ENCODE measurements around the gene NXNL2. TPM values are rescaled to one million over a fixed set of nuclear protein-coding genes. Genes with fewer than 3 reads are reported as not detected.

NXNL2 gene
- total RNA-seq, 1 experiment from 2014 or later = 2.2 TPM

- ChIA-PET POLR2A (no interaction called here), CTCF (interaction anchor here (1.3 kb wide), 1 partner anchor 10 kb away, joined by 4 read pairs; no protein-coding TSS in a partner anchor)
- Mint-ChIP-seq H3K27me3 (ENCODE audit: low read depth) (peaks cover 7% of the 10 kb centered on the region; the same call in 1 of the 2 replicates), H3K9me3 (no peaks in the 10 kb centered on the region), H3K4me1 (peaks cover 7% of the 10 kb centered on the region), H3K36me3 (no peaks in the 10 kb centered on the region), H3K27ac (no peak overlapping the region), H3K4me3 (no peak overlapping the region)
- DNase-seq (ENCODE audit: low spot score) (no peak), ATAC-seq (no peak)
- TF ChIP-seq, protein P1, sequence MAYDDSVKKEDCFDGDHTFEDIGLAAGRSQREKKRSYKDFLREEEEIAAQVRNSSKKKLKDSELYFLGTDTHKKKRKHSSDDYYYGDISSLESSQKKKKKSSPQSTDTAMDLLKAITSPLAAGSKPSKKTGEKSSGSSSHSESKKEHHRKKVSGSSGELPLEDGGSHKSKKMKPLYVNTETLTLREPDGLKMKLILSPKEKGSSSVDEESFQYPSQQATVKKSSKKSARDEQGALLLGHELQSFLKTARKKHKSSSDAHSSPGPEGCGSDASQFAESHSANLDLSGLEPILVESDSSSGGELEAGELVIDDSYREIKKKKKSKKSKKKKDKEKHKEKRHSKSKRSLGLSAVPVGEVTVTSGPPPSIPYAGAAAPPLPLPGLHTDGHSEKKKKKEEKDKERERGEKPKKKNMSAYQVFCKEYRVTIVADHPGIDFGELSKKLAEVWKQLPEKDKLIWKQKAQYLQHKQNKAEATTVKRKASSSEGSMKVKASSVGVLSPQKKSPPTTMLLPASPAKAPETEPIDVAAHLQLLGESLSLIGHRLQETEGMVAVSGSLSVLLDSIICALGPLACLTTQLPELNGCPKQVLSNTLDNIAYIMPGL (CRISPR knock-in tag; IDR thresholded peaks at IDR 0.05) = no peak
- TF ChIP-seq PRDM15 (CRISPR knock-in tag; IDR thresholded peaks at IDR 0.05) (no peak), CBFB (CRISPR knock-in tag; IDR thresholded peaks at IDR 0.05; ENCODE audit: low read depth) (no peak), CREB1 (CRISPR knock-in tag; IDR thresholded peaks at IDR 0.05) (no peak), ESRRA (CRISPR knock-in tag; IDR thresholded peaks at IDR 0.05; ENCODE audit: borderline replicate concordance) (no peak), ZNF396 (CRISPR knock-in tag; IDR thresholded peaks at IDR 0.05; ENCODE audit: borderline replicate concordance) (no peak), ARID4B (CRISPR knock-in tag; IDR thresholded peaks at IDR 0.05; ENCODE audit: borderline replicate concordance) (no peak), FOXJ3 (CRISPR knock-in tag; IDR thresholded peaks at IDR 0.05; ENCODE audit: borderline replicate concordance) (no peak), ATF3 (CRISPR knock-in tag; conservative IDR thresholded peaks at IDR 0.05) (no peak), ZNF416 (CRISPR knock-in tag; IDR thresholded peaks at IDR 0.05) (no peak), E2F5 (CRISPR knock-in tag; IDR thresholded peaks at IDR 0.05) (no peak), ATF1 (CRISPR knock-in tag; IDR thresholded peaks at IDR 0.05) (no peak), FOXP1 (CRISPR knock-in tag; IDR thresholded peaks at IDR 0.05; ENCODE audit: borderline replicate concordance) (no peak)
- TF ChIP-seq, protein P2, sequence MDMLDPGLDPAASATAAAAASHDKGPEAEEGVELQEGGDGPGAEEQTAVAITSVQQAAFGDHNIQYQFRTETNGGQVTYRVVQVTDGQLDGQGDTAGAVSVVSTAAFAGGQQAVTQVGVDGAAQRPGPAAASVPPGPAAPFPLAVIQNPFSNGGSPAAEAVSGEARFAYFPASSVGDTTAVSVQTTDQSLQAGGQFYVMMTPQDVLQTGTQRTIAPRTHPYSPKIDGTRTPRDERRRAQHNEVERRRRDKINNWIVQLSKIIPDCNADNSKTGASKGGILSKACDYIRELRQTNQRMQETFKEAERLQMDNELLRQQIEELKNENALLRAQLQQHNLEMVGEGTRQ (CRISPR knock-in tag; IDR thresholded peaks at IDR 0.05) = no peak
- TF ChIP-seq, protein P3, sequence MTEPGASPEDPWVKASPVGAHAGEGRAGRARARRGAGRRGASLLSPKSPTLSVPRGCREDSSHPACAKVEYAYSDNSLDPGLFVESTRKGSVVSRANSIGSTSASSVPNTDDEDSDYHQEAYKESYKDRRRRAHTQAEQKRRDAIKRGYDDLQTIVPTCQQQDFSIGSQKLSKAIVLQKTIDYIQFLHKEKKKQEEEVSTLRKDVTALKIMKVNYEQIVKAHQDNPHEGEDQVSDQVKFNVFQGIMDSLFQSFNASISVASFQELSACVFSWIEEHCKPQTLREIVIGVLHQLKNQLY (CRISPR knock-in tag; IDR thresholded peaks at IDR 0.05) = no peak
- TF ChIP-seq, protein P4, sequence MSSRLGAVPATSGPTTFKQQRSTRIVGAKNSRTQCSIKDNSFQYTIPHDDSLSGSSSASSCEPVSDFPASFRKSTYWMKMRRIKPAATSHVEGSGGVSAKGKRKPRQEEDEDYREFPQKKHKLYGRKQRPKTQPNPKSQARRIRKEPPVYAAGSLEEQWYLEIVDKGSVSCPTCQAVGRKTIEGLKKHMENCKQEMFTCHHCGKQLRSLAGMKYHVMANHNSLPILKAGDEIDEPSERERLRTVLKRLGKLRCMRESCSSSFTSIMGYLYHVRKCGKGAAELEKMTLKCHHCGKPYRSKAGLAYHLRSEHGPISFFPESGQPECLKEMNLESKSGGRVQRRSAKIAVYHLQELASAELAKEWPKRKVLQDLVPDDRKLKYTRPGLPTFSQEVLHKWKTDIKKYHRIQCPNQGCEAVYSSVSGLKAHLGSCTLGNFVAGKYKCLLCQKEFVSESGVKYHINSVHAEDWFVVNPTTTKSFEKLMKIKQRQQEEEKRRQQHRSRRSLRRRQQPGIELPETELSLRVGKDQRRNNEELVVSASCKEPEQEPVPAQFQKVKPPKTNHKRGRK (CRISPR knock-in tag; IDR thresholded peaks at IDR 0.05; ENCODE audit: borderline replicate concordance) = no peak
Measured at GRCh38 chr9:88580961-88581360, 46.0 kb downstream of the NXNL2 start.

Measured in WTC11 (cell line).